Hepatocyte (in vitro differentiated cells): ENCODE results near the gene ZNF444.

Experiments used
- CTCF ChIP-seq: fragments of 200-600 bp; sonication (generic); IDR thresholded peaks from 2 replicates; pipeline ENCODE4 v1.5.1; 2016; ENCODE audit warnings: antibody characterized with exemption, mild to moderate bottlenecking; ENCODE audit not compliant: poor library complexity
- EZH2 ChIP-seq: fragments of 200-600 bp; sonication (generic); IDR thresholded peaks from 2 replicates; pipeline ENCODE4 v1.6.1; 2016; ENCODE audit warnings: antibody characterized with exemption, mild to moderate bottlenecking, borderline replicate concordance
- EZH2phosphoT487 ChIP-seq: fragments of 200-600 bp; sonication (generic); IDR thresholded peaks from one replicate; pipeline ENCODE4 v1.6.1; 2018; ENCODE audit warnings: antibody characterized with exemption, mild to moderate bottlenecking, low read depth, moderate library complexity; ENCODE audit not compliant: unreplicated experiment, severe bottlenecking

- TF ChIP-seq CTCF (no peak), EZH2phosphoT487 (no peak), EZH2 (no peak)
Observed at GRCh38 chr19:56193981-56194640, 53.0 kb downstream of the ZNF444 start.
